ENCODE results near the gene CEP295NL. TPM values are rescaled to one million over a fixed set of nuclear protein-coding genes. Genes with fewer than 3 reads are reported as not detected.

CEP295NL gene
- total RNA-seq, 1 experiment from 2014 or later = 0.66 TPM

- Mint-ChIP-seq H3K4me3 (no peak overlapping the region), H3K27ac (no peak overlapping the region), H3K4me1 (peaks cover under 1 to 18% of the 10 kb centered on the region in 2 experiments), H3K9me3 (no peaks in the 10 kb centered on the region), H3K36me3 (ENCODE audit: insufficient read depth in 1 of 3, low read depth in 3 of 3) (no peaks in the 10 kb centered on the region), H3K27me3 (ENCODE audit: low read depth) (peaks cover 8% of the 10 kb centered on the region)
- H2BK12ac ChIP-seq (ENCODE audit: insufficient read length, low read depth, low read length) = no peak overlapping the region
- H3K4me1 ChIP-seq (ENCODE audit: insufficient read depth, low read length) = no peaks in the 10 kb centered on the region
- H2BK120ac ChIP-seq (ENCODE audit: low read depth, low read length, poor library complexity, severe bottlenecking) = no peak overlapping the region
- no peak overlapping the region for H3K4ac ChIP-seq (ENCODE audit: low read depth, low read length)
- H2BK15ac ChIP-seq (ENCODE audit: low read depth, low read length) = no peak overlapping the region
- no peak overlapping the region for H3T11ph ChIP-seq (ENCODE audit: low read length)
- H2AFZ ChIP-seq (ENCODE audit: low read length) = no peak overlapping the region
- H3K27ac ChIP-seq (ENCODE audit: insufficient read length, low read depth, low read length) = no peak overlapping the region
- TF ChIP-seq CTCF (conservative IDR thresholded peaks at IDR 0.05) = no peak
- H4K20me1 ChIP-seq (ENCODE audit: control insufficient read depth, insufficient read depth, insufficient read length) = no peaks in the 10 kb centered on the region
- no peak overlapping the region for H4K8ac ChIP-seq (replicated peaks; ENCODE audit: insufficient read length, low read depth, low read length)
- no peak overlapping the region for H2BK20ac ChIP-seq (ENCODE audit: low read depth, low read length, poor library complexity, severe bottlenecking)
- WGBS (ENCODE audit: extremely low coverage, insufficient read length, low lambda C conversion rate) = no CpG with 5 or more reads among the region's 6 CpGs
- no peak overlapping the region for H3K18ac ChIP-seq (ENCODE audit: insufficient read length, low read depth, low read length)
- DNase-seq = no peak
- no peak overlapping the region for H3K4me2 ChIP-seq (ENCODE audit: insufficient read depth, insufficient read length, low read length)
- no peaks in the 10 kb centered on the region for H3K79me2 ChIP-seq (ENCODE audit: insufficient read depth, low read length)
- H3K23ac ChIP-seq (ENCODE audit: insufficient read length, low read depth, low read length) = no peak overlapping the region
- no peaks in the 10 kb centered on the region for H3K9me3 ChIP-seq (ENCODE audit: control insufficient read depth, low read depth, low read length)
- no peaks in the 10 kb centered on the region for H3K79me1 ChIP-seq (ENCODE audit: insufficient read depth, low read depth, low read length, poor library complexity, severe bottlenecking)
- H3K14ac ChIP-seq (ENCODE audit: insufficient read depth, low read length) = no peak overlapping the region
- H3K23me2 ChIP-seq (ENCODE audit: insufficient read length, low read depth, low read length, poor library complexity, severe bottlenecking) = no peaks in the 10 kb centered on the region
- H3K56ac ChIP-seq (ENCODE audit: insufficient read length, low read depth, low read length) = no peak overlapping the region
- H3K9ac ChIP-seq (ENCODE audit: extremely low read depth, insufficient read length, low read length) = no peak overlapping the region
- no peak overlapping the region for H2AK5ac ChIP-seq (ENCODE audit: insufficient read length, low read length)
- no peak overlapping the region for H4K5ac ChIP-seq (ENCODE audit: insufficient read length, low read depth, low read length)
- H2BK5ac ChIP-seq (ENCODE audit: insufficient read length, low read length) = no peak overlapping the region
- no peak overlapping the region for H4K91ac ChIP-seq (ENCODE audit: insufficient read length, low read depth, low read length)
- no peaks in the 10 kb centered on the region for H3K27me3 ChIP-seq (ENCODE audit: insufficient read depth, low read length)
These were observed 36.6 kb upstream of the CEP295NL start for GRCh38 chr17:78939615-78940014.

Data from H9 (cell line).